CD4-positive, alpha-beta T cell treated with Interleukin-10 for 1 hour (primary cell): ENCODE measurements around the gene PRRC2A.

Experiments
- DNase-seq: peaks from one replicate; pipeline ENCODE4 v3.0.0-alpha.2; 2020

PRRC2A gene

GRCh38 chr6:31620586-31621319, at the start of gene PRRC2A:
Gene PRRC2A, plus strand, starts transcription at chr6:31620715. Its CDS starts 2,075 bp downstream, at chr6:31622790.
- no peak for DNase-seq

GRCh38 chr6:31572041-31572911, 48.2 kb upstream of the PRRC2A start, which contains the start of gene LTA:
Gene LTA, plus strand, starts transcription at chr6:31572289. Its CDS starts 454 bp downstream, at chr6:31572743.
- DNase-seq, result peak; percentile 82

- no peak for DNase-seq
These were observed 47.0 kb upstream of the PRRC2A start for GRCh38 chr6:31573239-31574105.

DNA sequence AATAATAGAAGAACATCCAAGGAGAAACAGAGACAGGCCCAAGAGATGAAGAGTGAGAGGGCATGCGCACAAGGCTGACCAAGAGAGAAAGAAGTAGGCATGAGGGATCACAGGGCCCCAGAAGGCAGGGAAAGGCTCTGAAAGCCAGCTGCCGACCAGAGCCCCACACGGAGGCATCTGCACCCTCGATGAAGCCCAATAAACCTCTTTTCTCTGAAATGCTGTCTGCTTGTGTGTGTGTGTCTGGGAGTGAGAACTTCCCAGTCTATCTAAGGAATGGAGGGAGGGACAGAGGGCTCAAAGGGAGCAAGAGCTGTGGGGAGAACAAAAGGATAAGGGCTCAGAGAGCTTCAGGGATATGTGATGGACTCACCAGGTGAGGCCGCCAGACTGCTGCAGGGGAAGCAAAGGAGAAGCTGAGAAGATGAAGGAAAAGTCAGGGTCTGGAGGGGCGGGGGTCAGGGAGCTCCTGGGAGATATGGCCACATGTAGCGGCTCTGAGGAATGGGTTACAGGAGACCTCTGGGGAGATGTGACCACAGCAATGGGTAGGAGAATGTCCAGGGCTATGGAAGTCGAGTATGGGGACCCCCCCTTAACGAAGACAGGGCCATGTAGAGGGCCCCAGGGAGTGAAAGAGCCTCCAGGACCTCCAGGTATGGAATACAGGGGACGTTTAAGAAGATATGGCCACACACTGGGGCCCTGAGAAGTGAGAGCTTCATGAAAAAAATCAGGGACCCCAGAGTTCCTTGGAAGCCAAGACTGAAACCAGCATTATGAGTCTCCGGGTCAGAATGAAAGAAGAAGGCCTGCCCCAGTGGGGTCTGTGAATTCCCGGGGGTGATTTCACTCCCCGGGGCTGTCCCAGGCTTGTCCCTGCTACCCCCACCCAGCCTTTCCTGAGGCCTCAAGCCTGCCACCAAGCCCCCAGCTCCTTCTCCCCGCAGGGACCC, 46.1 kb upstream of the PRRC2A start:
- no peak for DNase-seq

GRCh38 chr6:31575335-31575901, 45.1 kb upstream of the PRRC2A start, which contains the start of gene TNF:
Gene TNF, plus strand, starts transcription at chr6:31575565. Its CDS starts 177 bp downstream, at chr6:31575742.
- peak; percentile 93 for DNase-seq

DNA sequence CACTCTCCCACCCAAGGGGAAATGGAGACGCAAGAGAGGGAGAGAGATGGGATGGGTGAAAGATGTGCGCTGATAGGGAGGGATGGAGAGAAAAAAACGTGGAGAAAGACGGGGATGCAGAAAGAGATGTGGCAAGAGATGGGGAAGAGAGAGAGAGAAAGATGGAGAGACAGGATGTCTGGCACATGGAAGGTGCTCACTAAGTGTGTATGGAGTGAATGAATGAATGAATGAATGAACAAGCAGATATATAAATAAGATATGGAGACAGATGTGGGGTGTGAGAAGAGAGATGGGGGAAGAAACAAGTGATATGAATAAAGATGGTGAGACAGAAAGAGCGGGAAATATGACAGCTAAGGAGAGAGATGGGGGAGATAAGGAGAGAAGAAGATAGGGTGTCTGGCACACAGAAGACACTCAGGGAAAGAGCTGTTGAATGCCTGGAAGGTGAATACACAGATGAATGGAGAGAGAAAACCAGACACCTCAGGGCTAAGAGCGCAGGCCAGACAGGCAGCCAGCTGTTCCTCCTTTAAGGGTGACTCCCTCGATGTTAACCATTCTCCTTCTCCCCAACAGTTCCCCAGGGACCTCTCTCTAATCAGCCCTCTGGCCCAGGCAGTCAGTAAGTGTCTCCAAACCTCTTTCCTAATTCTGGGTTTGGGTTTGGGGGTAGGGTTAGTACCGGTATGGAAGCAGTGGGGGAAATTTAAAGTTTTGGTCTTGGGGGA, 44.4 kb upstream of the PRRC2A start:
- DNase-seq, result peak; percentile 21

- DNase-seq, result peak; percentile 62
These were observed 43.5 kb upstream of the PRRC2A start for GRCh38 chr6:31576897-31577578.

- DNase-seq, result no peak
These were observed 42.9 kb upstream of the PRRC2A start for GRCh38 chr6:31577579-31577966.

- peak; percentile 39 for DNase-seq
These were observed 42.1 kb upstream of the PRRC2A start for GRCh38 chr6:31578184-31579118.

DNA sequence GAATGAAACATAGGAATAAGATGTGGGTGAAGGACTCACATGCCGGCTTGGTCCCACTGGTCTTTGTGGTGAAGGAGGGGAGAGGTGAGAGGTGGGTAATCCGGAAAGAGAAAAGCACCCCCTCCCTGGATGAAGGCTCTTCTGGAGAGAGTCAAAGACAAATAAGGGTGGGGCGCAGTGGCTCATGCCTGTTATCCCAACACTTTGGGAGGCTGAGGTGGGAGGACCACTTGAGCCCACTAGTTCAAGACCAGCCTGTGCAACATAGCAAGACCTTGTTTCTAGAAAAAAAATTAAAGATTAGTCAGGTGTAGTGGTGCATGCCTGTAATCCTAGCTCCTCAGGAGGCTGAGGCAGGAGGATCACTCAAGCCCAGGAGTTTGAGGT, 41.4 kb upstream of the PRRC2A start:
- no peak for DNase-seq

DNA sequence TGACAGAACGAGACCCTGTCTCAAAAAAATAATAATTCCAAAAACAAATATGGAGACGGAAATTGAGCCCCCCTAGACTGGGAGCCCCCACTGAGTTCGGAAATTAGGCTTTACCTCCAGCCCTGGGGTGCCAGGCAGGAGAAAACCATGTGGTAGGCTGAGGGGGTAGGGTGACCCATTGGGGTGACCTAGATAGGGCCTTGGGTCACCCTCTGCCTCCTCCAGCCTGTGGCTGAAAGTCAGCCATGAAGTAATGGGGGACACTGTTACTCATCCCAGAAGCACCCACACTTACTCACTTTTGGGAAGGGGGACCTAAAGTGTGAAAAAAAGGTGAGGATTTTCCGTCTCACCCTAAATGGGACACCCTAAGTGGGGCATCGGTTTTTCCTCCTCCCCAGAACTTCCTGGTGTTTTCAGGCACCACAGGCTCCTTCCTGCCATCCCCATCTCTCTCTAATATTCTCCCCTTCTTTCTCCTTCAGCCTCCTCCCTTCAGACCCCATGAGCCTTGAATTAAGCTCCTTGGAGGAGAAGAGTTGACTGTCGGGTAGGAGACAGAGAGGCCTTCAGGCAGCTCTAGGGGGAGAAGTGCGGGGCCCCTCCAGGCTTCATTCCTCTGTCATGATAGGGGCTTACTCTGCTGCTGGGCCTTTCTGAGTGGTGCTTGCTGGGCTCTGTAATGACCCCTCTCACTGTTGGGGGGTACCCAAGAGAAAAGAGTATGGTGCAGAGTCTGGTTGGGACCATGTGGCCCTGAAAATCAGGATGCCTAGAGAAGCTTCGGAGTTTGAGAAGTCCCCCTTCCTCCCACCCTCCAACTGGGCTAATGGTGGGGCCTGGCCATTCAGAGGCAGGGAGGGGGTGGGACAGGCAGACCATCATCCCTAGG, 40.7 kb upstream of the PRRC2A start:
- DNase-seq, result peak; percentile 37

- no peak for DNase-seq
These were observed 40.1 kb upstream of the PRRC2A start for GRCh38 chr6:31580438-31580740.

GRCh38 chr6:31580807-31581433, 39.6 kb upstream of the PRRC2A start:
- peak; percentile 90 for DNase-seq

DNA sequence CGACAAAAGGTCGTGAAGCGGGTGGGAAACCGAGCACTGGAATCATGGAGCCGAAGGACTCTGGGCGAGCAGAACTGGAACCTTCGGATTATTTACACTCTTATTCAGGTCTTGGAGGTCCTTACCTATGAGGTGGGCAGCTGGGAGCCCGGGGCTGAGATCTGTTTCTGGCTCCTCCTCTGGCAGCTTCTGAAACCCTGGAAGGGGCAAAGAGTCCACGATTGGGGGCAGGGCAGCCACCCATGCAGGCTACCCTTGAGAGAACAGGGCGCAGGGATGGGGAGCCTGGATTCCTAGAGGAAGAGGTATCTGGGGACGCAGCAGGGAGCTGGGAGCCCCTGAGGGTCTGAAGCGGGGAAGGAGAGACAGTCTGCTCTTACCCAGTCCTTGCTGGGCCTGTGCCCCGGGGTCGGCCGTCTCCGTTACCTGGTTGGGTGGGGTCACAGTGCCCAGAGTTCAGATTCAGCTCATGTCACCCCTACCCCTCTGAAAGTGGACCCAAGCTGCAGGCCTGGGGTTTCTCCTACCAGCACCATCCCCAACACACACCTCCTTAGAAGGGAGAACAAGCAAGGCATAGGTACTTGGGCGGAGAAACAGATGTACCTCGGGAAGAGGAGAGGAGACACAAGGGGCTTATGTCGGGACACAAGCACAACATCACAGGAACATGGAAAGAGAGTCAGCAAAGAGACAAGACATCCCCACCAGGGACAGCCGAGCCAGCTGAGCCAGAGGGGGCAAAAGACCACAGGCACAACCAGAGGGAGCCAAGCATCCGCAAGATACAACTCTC, 38.9 kb upstream of the PRRC2A start:
- no peak for DNase-seq

DNA sequence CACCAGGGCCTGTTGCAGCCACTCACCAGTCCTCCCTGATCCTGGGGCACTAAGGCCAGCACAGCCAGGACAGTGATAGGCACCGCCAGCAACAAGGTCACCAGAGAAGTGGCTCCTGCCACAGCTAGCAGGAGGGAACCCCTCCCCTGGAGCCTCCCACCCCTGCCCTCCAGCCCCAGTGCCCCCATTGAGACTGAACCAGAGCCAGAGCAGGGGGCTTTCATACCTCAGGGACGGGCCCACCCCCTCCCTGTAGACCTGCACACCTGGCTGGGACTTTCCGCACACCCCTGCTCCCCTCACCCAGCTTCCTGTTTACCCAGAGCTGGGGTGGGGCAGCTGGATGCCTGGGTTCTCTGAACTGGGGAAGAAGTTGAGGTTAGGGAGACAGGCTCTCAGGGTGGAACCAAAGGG, 38.3 kb upstream of the PRRC2A start, which contains the start of gene LTB:
TSS of gene LTB (minus strand) at position 195 of the 414 bp plus-strand sequence. CDS start at position 188, 7 bp downstream.
- peak; percentile 81 for DNase-seq

GRCh38 chr6:31585491-31585890, 35.0 kb upstream of the PRRC2A start:
- DNase-seq, result peak; percentile 72
